Caco-2 (cell line): ENCODE results near the gene LRFN4. TPM values are rescaled to one million over a fixed set of nuclear protein-coding genes. Genes with fewer than 3 reads are reported as not detected.

Source experiments
- BruUV-seq: library from RNA; stranded (reverse); fragments of 400-500 nt; replicated peaks from 2 replicates; lab custom pipeline; 2021; lab: Mats Ljungman, UMichigan
- CTCF ChIA-PET: fragments of 300-600 bp; sonication (Branson Sonifier 250); formaldehyde crosslinking; loops from one replicate; lab custom pipeline; 2022; ENCODE audit warnings: antibody characterized with exemption; lab: Charles Lee
- POLR2A ChIA-PET: fragments of 300-600 bp; sonication (Branson Sonifier 250); formaldehyde crosslinking; loops from one replicate; lab custom pipeline; 2022; ENCODE audit warnings: antibody characterized with exemption; lab: Charles Lee
- DNase-seq, 2 experiments: peaks; one replicate each; pipeline versions ENCODE4 v3.0.0 to v3.0.0-alpha.2; 2020 to 2022
- H3K27me3 ChIP-seq: replicated peaks from 2 replicates; pipeline ENCODE4 v1.6.0; 2011; ENCODE audit warnings: low read length; ENCODE audit not compliant: control insufficient read depth, insufficient read depth
- H3K36me3 ChIP-seq: 2 replicates; pipeline ENCODE4 v1.5.1; 2011; ENCODE audit warnings: low read length; ENCODE audit not compliant: control insufficient read depth, insufficient read depth
- H3K4me1 ChIP-seq: fragments of 250-450 bp; sonication (Bioruptor Pico); 2 replicates; pipeline ENCODE4 v1.5.1; 2020; ENCODE audit warnings: mild to moderate bottlenecking
- H3K4me3 ChIP-seq: 2 replicates; pipeline ENCODE4 v1.5.1; 2011; ENCODE audit warnings: low read depth, mild to moderate bottlenecking, control low read depth, low read length
- H3K9me3 ChIP-seq: fragments of 250-450 bp; sonication (Bioruptor Pico); 2 replicates; pipeline ENCODE4 v1.5.1; 2020; ENCODE audit warnings: mild to moderate bottlenecking, moderate library complexity
- H3K27ac Mint-ChIP-seq: one replicate; pipeline ENCODE4 v1.8.0; 2022; ENCODE audit warnings: mixed read lengths; ENCODE audit not compliant: unreplicated experiment
- H3K27me3 Mint-ChIP-seq: one replicate; pipeline ENCODE4 v1.8.0; 2022; ENCODE audit warnings: mixed read lengths; ENCODE audit not compliant: insufficient read depth, unreplicated experiment
- H3K36me3 Mint-ChIP-seq: one replicate; pipeline ENCODE4 v1.8.0; 2022; ENCODE audit warnings: mild to moderate bottlenecking, mixed read lengths; ENCODE audit not compliant: insufficient read depth, unreplicated experiment
- H3K4me1 Mint-ChIP-seq: one replicate; pipeline ENCODE4 v1.8.0; 2022; ENCODE audit warnings: low read depth, mixed read lengths; ENCODE audit not compliant: unreplicated experiment
- H3K4me3 Mint-ChIP-seq: one replicate; pipeline ENCODE4 v1.8.0; 2022; ENCODE audit warnings: mild to moderate bottlenecking, moderate library complexity, mixed read lengths; ENCODE audit not compliant: unreplicated experiment
- H3K9me3 Mint-ChIP-seq: one replicate; pipeline ENCODE4 v1.8.0; 2022; ENCODE audit warnings: mixed read lengths; ENCODE audit not compliant: unreplicated experiment
- intact Hi-C: fragments of 100-400 bp; cut with micrococcal nuclease; formaldehyde crosslinking; loops from one replicate; pipeline ENCODE4 v1.10.0; 2022; ENCODE audit not compliant: unreplicated experiment
- total RNA-seq: library from RNA; stranded (reverse); gene quantifications from 2 replicates; pipeline ENCODE4 v1.2.3, GENCODE V29; 2022
- TF ChIP-seq, protein P1 (sequence below), 2 experiments: fragments of 200-600 bp in 1 of 2; IDR thresholded peaks; 1 replicate in 1 of 2; 2 replicates in 1 of 2; pipeline versions ENCODE4 v1.5.1 to v1.8.0; 2011 to 2022; ENCODE audit warnings: antibody characterized with exemption in 1 of 2, control low read depth in 1 of 2, inconsistent platforms in 1 of 2, low read depth in 1 of 2, low read length in 1 of 2, mild to moderate bottlenecking in 1 of 2, moderate library complexity in 1 of 2; ENCODE audit not compliant: insufficient read depth in 1 of 2, severe bottlenecking in 1 of 2, unreplicated experiment in 1 of 2

Gene LRFN4
- total RNA-seq, 1 experiment from 2014 or later, result 14.1 TPM

DNA sequence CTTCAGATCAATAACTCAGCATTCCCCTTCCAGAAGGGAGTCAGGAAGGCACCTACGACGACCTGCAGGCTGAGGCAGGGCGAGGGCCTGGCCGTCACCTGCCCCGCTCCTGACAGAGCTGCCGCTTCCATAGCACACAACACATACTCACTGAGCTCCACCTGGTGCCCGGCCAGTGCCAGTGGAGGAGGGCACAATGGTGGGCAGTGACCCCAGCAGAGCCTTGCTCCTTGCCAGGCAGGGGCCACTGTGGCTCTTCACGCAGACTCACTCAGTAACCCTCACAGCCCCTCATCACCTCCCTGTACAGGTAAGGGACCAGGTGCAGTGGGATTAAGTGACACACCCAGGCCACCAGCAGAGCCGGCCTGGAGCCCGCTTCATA lies 24.6 kb downstream of the LRFN4 start:
- H3K27me3 ChIP-seq, result no peaks in the 10 kb centered on the region
- DNase-seq, result no peak
- no peak overlapping the region for H3K4me3 ChIP-seq
- no peaks in the 10 kb centered on the region for H3K36me3 Mint-ChIP-seq
- H3K9me3 Mint-ChIP-seq, result no peaks in the 10 kb centered on the region
- intact Hi-C loops, result no loop called here
- TF ChIP-seq, protein P1, sequence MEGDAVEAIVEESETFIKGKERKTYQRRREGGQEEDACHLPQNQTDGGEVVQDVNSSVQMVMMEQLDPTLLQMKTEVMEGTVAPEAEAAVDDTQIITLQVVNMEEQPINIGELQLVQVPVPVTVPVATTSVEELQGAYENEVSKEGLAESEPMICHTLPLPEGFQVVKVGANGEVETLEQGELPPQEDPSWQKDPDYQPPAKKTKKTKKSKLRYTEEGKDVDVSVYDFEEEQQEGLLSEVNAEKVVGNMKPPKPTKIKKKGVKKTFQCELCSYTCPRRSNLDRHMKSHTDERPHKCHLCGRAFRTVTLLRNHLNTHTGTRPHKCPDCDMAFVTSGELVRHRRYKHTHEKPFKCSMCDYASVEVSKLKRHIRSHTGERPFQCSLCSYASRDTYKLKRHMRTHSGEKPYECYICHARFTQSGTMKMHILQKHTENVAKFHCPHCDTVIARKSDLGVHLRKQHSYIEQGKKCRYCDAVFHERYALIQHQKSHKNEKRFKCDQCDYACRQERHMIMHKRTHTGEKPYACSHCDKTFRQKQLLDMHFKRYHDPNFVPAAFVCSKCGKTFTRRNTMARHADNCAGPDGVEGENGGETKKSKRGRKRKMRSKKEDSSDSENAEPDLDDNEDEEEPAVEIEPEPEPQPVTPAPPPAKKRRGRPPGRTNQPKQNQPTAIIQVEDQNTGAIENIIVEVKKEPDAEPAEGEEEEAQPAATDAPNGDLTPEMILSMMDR (IDR thresholded peaks at IDR 0.05; ENCODE audit: insufficient read depth in 1 of 2, low read depth in 1 of 2, low read length in 1 of 2, severe bottlenecking in 1 of 2, unreplicated experiment in 1 of 2), result peak in 1 of 2 experiments; percentile 13
- H3K4me3 Mint-ChIP-seq, result no peak overlapping the region
- BruUV-seq, result no TSS peak
- peaks cover 5% of the 10 kb centered on the region for H3K4me1 Mint-ChIP-seq
- no peaks in the 10 kb centered on the region for H3K36me3 ChIP-seq
- H3K27ac Mint-ChIP-seq, result no peak overlapping the region
- H3K9me3 ChIP-seq, result no peaks in the 10 kb centered on the region
- no peaks in the 10 kb centered on the region for H3K27me3 Mint-ChIP-seq
- POLR2A ChIA-PET, result no interaction called here
- CTCF ChIA-PET, result interaction anchor here (1.3 to 1.9 kb wide), 2 partner anchors 12 to 47 kb away, joined by 4 to 5 read pairs; no protein-coding TSS in a partner anchor
- H3K4me1 ChIP-seq, result no peaks in the 10 kb centered on the region; the same call in 1 of the 2 replicates

DNA sequence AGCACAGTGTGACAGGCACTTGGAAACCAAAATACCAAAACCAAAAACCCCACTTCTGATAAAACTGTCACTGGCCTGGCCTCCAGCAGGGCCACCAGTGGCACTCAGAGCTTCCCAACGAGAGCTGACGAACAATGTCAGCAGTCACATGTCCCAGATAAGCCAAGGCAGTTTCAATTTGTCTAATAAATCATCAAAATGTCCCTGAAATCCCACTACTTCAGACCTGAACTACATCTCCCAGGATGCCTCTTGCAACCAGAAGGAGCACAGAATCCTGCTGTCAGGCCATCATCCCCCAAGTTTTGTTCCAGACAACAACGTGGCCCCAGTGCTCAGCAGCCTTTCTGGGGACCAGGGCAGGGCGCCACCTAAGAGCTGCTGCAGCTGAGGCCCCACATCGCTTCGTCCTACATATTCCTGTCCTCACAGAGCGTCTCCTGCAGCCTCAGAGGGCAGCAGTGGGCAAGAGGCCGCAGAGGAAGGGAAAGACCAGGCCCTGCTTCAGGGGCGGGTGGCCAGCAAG lies 25.1 kb downstream of the LRFN4 start:
- intact Hi-C loops, result no loop called here
- H3K36me3 ChIP-seq, result no peaks in the 10 kb centered on the region
- Mint-ChIP-seq H3K9me3 (no peaks in the 10 kb centered on the region), H3K4me3 (no peak overlapping the region), H3K27me3 (no peaks in the 10 kb centered on the region), H3K4me1 (peaks cover 6% of the 10 kb centered on the region), H3K36me3 (no peaks in the 10 kb centered on the region), H3K27ac (no peak overlapping the region)
- DNase-seq, result no peak
- ChIA-PET POLR2A (no interaction called here), CTCF (interaction anchor here (0.7 to 1.3 kb wide), 2 partner anchors 13 to 569 kb away, joined by 5 read pairs; no protein-coding TSS in a partner anchor)
- BruUV-seq, result no TSS peak
- TF ChIP-seq, protein P1 (IDR thresholded peaks at IDR 0.05; ENCODE audit: insufficient read depth in 1 of 2, low read depth in 1 of 2, low read length in 1 of 2, severe bottlenecking in 1 of 2, unreplicated experiment in 1 of 2), result no peak
- no peaks in the 10 kb centered on the region; the same call in 1 of the 2 replicates for H3K4me1 ChIP-seq
- H3K27me3 ChIP-seq, result no peaks in the 10 kb centered on the region
- no peak overlapping the region for H3K4me3 ChIP-seq
- H3K9me3 ChIP-seq, result no peaks in the 10 kb centered on the region

DNA sequence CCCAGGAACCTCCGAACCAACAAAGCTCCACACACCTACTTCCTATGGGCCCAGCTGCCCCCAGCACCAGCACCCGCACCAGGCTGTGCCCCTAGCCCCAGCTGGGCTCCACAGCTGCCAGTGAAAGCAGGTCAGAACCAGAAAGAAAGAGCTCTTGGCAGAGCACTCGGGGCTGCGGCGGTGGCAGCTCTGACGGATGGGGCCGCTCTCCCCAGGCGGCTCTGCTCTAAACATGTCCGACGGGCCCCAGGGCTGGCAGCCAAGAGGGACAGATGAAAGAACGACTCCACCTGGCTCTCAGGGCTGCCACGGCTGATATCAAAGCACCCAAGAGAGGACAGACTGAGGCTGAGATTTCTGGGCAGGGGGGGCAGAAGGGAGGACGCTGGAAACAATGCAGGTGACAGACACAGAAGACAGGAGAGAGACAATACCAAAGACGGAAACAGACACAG lies 25.7 kb downstream of the LRFN4 start:
- ChIA-PET CTCF (interaction anchor here (0.7 to 1.3 kb wide), 4 partner anchors 9 to 569 kb away, joined by 3 to 5 read pairs (median 4); no protein-coding TSS in a partner anchor), POLR2A (no interaction called here)
- TF ChIP-seq, protein P1 (IDR thresholded peaks at IDR 0.05; ENCODE audit: insufficient read depth in 1 of 2, low read depth in 1 of 2, low read length in 1 of 2, severe bottlenecking in 1 of 2, unreplicated experiment in 1 of 2), result no peak
- H3K36me3 Mint-ChIP-seq, result no peaks in the 10 kb centered on the region
- Histone ChIP-seq H3K36me3 (no peaks in the 10 kb centered on the region), H3K9me3 (no peaks in the 10 kb centered on the region), H3K4me3 (no peak overlapping the region), H3K4me1 (no peaks in the 10 kb centered on the region; the same call in 1 of the 2 replicates), H3K27me3 (no peaks in the 10 kb centered on the region)
- H3K4me1 Mint-ChIP-seq, result peaks cover 6% of the 10 kb centered on the region
- H3K27ac Mint-ChIP-seq, result no peak overlapping the region
- no TSS peak for BruUV-seq
- DNase-seq, result no peak
- intact Hi-C loops, result loop anchor here (1.0 kb wide), 1 partner anchor 188 kb away; no protein-coding TSS in a partner anchor
- H3K4me3 Mint-ChIP-seq, result no peak overlapping the region
- H3K27me3 Mint-ChIP-seq, result no peaks in the 10 kb centered on the region
- no peaks in the 10 kb centered on the region for H3K9me3 Mint-ChIP-seq
